CD8-positive, alpha-beta memory T cell (primary cell): ENCODE measurements around the gene EXOC4. TPM values are rescaled to one million over a fixed set of nuclear protein-coding genes. Genes with fewer than 3 reads are reported as not detected.
A peak's percentile ranks its signal among the peaks of the same experiment; 100 is the strongest.

Experiments used
- CTCF ChIA-PET: fragments of 350-600 bp; sonication (Branson Sonifier 250); formaldehyde crosslinking; loops from one replicate; lab custom pipeline; 2021; ENCODE audit warnings: antibody characterized with exemption; lab: Charles Lee
- POLR2A ChIA-PET: fragments of 350-600 bp; sonication (Branson Sonifier 250); formaldehyde crosslinking; loops from one replicate; lab custom pipeline; 2021; ENCODE audit warnings: antibody characterized with exemption; lab: Charles Lee
- DNase-seq, 5 donors: peaks; one replicate each; pipeline versions ENCODE4 v3.0.0 to v3.0.0-alpha.2; 2020 to 2022; ENCODE audit warnings: mixed read lengths in 1 of 5
- H3K27ac ChIP-seq: one replicate; pipeline ENCODE4 v1.7.0; 2013; ENCODE audit warnings: low read depth, mild to moderate bottlenecking, low read length, moderate library complexity
- H3K27me3 ChIP-seq: 2 replicates; pipeline ENCODE4 v1.7.0; 2013; ENCODE audit warnings: low read length, mild to moderate bottlenecking; ENCODE audit not compliant: insufficient read depth, poor library complexity, severe bottlenecking
- H3K36me3 ChIP-seq: 2 replicates; pipeline ENCODE4 v1.7.0; 2013; ENCODE audit warnings: mild to moderate bottlenecking, low read length, moderate library complexity; ENCODE audit not compliant: insufficient read depth
- H3K4me1 ChIP-seq: 2 replicates; pipeline ENCODE4 v1.7.0; 2013; ENCODE audit warnings: mild to moderate bottlenecking, low read length, moderate library complexity; ENCODE audit not compliant: insufficient read depth
- H3K4me3 ChIP-seq: 2 replicates; pipeline ENCODE4 v1.7.0; 2013; ENCODE audit warnings: mild to moderate bottlenecking, low read length
- H3K9me3 ChIP-seq: 2 replicates; pipeline ENCODE4 v1.7.0; 2013; ENCODE audit warnings: mild to moderate bottlenecking, low read length
- H3K27ac Mint-ChIP-seq, 8 donors: one replicate each; pipeline ENCODE4 v1.8.0; 2020 to 2021; ENCODE audit warnings: mixed read lengths in 8 of 8, mild to moderate bottlenecking in 6 of 8, inconsistent platforms in 3 of 8, moderate library complexity in 3 of 8
- H3K27me3 Mint-ChIP-seq, 2 donors: one replicate each; pipeline ENCODE4 v1.8.0; 2020 to 2021; ENCODE audit warnings: mixed read lengths in 2 of 2, mild to moderate bottlenecking in 1 of 2, moderate library complexity in 1 of 2
- H3K36me3 Mint-ChIP-seq, 3 donors: one replicate each; pipeline ENCODE4 v1.8.0; 2020 to 2021; ENCODE audit warnings: mixed read lengths in 3 of 3, inconsistent platforms in 1 of 3, mild to moderate bottlenecking in 1 of 3
- H3K4me1 Mint-ChIP-seq, 3 donors: one replicate each; pipeline ENCODE4 v1.8.0; 2020 to 2021; ENCODE audit warnings: mixed read lengths in 3 of 3, inconsistent platforms in 1 of 3, mild to moderate bottlenecking in 1 of 3
- H3K4me3 Mint-ChIP-seq, 7 donors: one replicate each; pipeline ENCODE4 v1.8.0; 2020 to 2021; ENCODE audit warnings: mixed read lengths in 7 of 7, mild to moderate bottlenecking in 6 of 7, moderate library complexity in 4 of 7, inconsistent platforms in 2 of 7
- H3K9me3 Mint-ChIP-seq, 5 donors: one replicate each; pipeline ENCODE4 v1.8.0; 2020 to 2022; ENCODE audit warnings: mixed read lengths in 5 of 5, mild to moderate bottlenecking in 3 of 5, moderate library complexity in 2 of 5, inconsistent platforms in 1 of 5
- polyA plus RNA-seq: library from polyadenylated mRNA; unstranded; fragments of 300-500 nt; fragmentation: Illumina TruSeq; gene quantifications from one replicate; pipeline ENCODE4 v1.2.3, GENCODE V29; 2021
- total RNA-seq, 2 experiments: library from RNA; stranded (reverse); gene quantifications; one replicate each; pipeline ENCODE4 v1.2.3, GENCODE V29; 2021

Gene EXOC4
- total and polyA plus RNA-seq, 3 experiments from 2014 or later = 34.5 to 53.2 (median 50.3) TPM

DNA sequence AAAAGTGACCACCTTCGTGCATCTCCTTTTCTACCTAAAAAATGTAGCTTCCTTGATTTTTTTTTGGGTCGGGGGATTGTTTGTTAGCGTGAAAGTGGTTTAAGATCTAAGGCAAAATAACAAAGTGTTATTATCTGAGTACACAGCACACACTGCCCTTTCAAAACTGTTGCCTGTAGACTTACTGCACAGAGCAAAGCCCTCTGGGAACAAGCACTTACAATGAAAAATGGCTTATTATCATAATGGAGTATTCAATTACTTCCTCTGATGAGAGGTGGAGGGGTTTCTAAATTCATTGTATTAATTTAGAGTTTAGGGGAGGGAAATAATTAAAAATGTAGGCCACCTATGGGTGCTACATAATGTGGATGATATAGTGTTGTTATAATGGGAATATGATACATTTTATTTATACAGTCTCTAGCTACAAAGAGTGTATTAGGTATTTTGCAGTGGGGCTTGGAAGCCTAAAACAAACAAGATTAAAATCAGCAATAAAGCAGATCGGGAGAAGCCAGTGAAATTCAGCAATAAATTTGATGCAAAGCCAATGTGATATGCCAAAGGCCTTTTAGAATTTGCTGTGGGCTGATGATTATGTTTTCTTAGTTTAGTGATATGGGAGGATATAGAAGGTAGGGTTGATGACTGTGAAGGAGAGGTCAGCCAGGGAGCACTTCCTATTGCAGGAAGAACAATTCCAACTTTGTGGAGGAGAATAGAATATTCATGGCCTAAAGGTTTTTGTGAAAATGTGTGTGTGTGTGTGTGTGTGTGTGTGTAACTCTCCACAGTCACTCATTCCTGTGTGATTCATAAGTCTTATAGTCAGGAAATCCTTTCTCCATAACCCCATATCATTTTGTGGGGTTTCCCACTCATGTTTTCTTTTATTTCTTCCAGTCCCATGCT, 17.7 kb upstream of the EXOC4 start:
- Mint-ChIP-seq H3K36me3 (no peaks in the 10 kb centered on the region), H3K27ac (no peak overlapping the region), H3K27me3 (peaks cover 12 to 27% of the 10 kb centered on the region in 2 donors), H3K4me1 (no peaks in the 10 kb centered on the region), H3K9me3 (no peaks in the 10 kb centered on the region), H3K4me3 (no peak overlapping the region)
- POLR2A ChIA-PET = no interaction called here
- Histone ChIP-seq H3K27ac (no peak overlapping the region), H3K9me3 (no peaks in the 10 kb centered on the region), H3K4me3 (no peak overlapping the region), H3K4me1 (no peaks in the 10 kb centered on the region), H3K36me3 (no peaks in the 10 kb centered on the region), H3K27me3 (peaks cover 3% of the 10 kb centered on the region)
- DNase-seq = no peak
- CTCF ChIA-PET = no interaction called here

DNA sequence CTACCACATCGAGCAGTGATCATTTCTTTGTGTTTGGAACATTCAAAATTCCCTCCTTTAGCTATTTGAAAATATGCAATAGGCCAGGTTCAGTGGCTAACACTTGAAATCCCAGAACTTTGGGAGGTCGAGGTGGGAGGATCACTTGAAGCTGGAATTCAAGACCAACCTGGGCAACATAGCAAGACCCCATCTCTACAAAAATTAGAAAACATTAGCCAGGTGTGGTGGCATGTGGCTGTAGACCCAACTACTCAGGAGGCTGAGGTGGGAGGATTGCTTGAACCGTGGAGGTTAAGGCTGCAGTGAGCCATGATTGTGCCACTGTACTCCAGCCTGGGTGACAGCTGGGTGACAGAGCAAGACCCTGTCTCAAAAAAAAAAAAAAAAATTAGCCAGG, 15.3 kb upstream of the EXOC4 start:
- no peaks in the 10 kb centered on the region for H3K9me3 Mint-ChIP-seq
- H3K27me3 Mint-ChIP-seq = peaks cover 17 to 39% of the 10 kb centered on the region in 2 donors
- ChIA-PET POLR2A (no interaction called here), CTCF (no interaction called here)
- no peaks in the 10 kb centered on the region for H3K36me3 ChIP-seq
- H3K4me1 Mint-ChIP-seq = no peaks in the 10 kb centered on the region
- no peak for DNase-seq
- H3K27ac Mint-ChIP-seq = no peak overlapping the region
- H3K4me3 ChIP-seq = no peak overlapping the region
- H3K9me3 ChIP-seq = no peaks in the 10 kb centered on the region
- no peaks in the 10 kb centered on the region for H3K36me3 Mint-ChIP-seq
- H3K4me3 Mint-ChIP-seq = no peak overlapping the region
- no peaks in the 10 kb centered on the region for H3K4me1 ChIP-seq
- H3K27me3 ChIP-seq = peaks cover 7% of the 10 kb centered on the region
- H3K27ac ChIP-seq = no peak overlapping the region

DNA sequence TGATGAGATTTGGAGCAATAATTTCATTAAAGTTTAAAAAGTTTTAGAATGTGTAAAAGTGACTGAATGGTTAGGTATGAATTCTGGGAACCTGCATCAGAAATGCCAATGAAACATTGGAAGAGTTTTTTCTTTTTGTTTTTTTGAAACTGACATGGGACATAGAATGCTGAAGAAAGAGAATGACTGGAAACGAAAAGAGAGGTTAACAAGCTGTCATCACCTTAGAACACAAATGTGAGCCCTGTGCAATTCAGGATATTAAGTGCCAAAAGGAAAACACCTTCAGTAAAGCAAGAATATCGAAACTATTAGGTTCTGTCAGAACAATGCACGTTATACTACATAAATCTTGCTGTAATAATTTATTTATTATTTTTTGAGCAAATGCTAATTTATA, 12.6 kb upstream of the EXOC4 start:
- Mint-ChIP-seq H3K4me3 (no peak overlapping the region), H3K4me1 (no peaks in the 10 kb centered on the region), H3K9me3 (no peaks in the 10 kb centered on the region), H3K27me3 (peaks cover 18 to 49% of the 10 kb centered on the region in 2 donors), H3K36me3 (no peaks in the 10 kb centered on the region), H3K27ac (no peak overlapping the region)
- H3K36me3 ChIP-seq = no peaks in the 10 kb centered on the region
- H3K4me1 ChIP-seq = no peaks in the 10 kb centered on the region
- ChIA-PET CTCF (no interaction called here), POLR2A (no interaction called here)
- H3K4me3 ChIP-seq = no peak overlapping the region
- no peak overlapping the region for H3K27ac ChIP-seq
- H3K27me3 ChIP-seq = peaks cover 12% of the 10 kb centered on the region
- no peaks in the 10 kb centered on the region for H3K9me3 ChIP-seq
- no peak for DNase-seq

DNA sequence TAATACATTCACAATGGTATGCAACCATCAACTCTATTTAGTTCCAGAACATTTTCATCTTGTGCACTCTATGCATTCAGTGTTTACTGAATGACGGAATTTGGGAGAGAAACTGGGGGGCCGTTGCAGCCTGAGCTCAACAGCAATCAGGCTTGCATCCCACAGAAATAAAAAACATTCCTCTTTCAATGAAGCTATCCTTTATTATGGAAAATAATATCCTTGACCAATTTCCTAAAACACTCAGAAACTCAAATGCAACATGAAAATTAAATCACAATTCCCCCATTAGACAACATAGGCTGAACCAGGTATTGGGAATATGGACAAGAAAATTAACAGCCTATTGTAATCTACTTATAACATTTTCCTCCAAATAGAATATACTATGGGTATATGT, 6.3 kb upstream of the EXOC4 start:
- ChIA-PET CTCF (no interaction called here), POLR2A (no interaction called here)
- Mint-ChIP-seq H3K27ac (no peak overlapping the region), H3K4me1 (no peaks in the 10 kb centered on the region), H3K4me3 (no peak overlapping the region), H3K36me3 (no peaks in the 10 kb centered on the region), H3K9me3 (no peaks in the 10 kb centered on the region), H3K27me3 (peaks cover 13 to 23% of the 10 kb centered on the region in 2 donors)
- no peak for DNase-seq
- no peak overlapping the region for H3K4me3 ChIP-seq
- H3K4me1 ChIP-seq = no peaks in the 10 kb centered on the region
- H3K36me3 ChIP-seq = no peaks in the 10 kb centered on the region
- no peak overlapping the region for H3K27ac ChIP-seq
- H3K27me3 ChIP-seq = peaks cover 5% of the 10 kb centered on the region
- no peaks in the 10 kb centered on the region for H3K9me3 ChIP-seq

DNA sequence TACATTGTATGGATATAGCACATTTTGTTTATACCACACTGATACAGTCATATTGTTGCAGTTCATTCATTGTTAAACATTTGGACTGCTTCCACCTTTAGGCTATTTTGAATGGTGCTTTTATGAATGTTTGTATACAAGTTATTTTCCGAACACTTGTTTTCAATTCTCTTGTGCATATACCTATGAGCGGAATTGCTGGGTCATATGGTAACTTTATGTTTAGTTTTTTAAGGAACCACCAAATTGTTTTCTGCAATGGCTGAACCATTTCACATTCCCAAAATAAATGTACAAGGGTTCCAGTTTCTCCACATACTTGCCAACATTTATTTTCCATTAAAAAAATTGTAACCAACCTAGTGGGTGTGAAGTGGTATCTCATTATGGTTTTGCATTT, 4.0 kb upstream of the EXOC4 start:
- H3K4me1 ChIP-seq = peaks cover 5% of the 10 kb centered on the region
- H3K27me3 Mint-ChIP-seq = peaks cover 0 to 7% of the 10 kb centered on the region in 2 donors

DNA sequence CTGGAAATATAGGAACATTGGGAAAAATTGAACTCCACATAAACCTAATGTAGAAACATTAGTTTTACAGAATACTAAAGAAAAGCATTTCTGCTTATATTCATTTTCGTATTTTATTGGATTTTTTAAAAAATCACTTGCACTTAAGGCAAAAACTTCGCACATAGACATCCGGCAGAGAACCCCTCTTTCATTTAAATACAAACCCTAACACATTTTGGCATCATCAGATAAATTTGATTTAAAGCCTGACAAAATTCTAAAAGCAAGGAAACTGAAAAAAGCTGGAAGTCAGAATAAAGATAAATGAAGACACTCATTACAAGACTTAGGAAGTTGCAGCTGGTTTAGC, 396 bp upstream of the EXOC4 start:
- no peaks in the 10 kb centered on the region for H3K27me3 Mint-ChIP-seq
- Histone ChIP-seq H3K27me3 (no peaks in the 10 kb centered on the region), H3K27ac (no peak overlapping the region), H3K4me1 (peaks cover 11% of the 10 kb centered on the region), H3K36me3 (no peaks in the 10 kb centered on the region), H3K9me3 (no peaks in the 10 kb centered on the region), H3K4me3 (no peak overlapping the region)
- peak overlapping the region; percentile 94 to 99 (median 96) for H3K4me3 Mint-ChIP-seq
- no peak for DNase-seq
- peak overlapping the region in 6 of 8 donors; percentile 75 to 98 (median 97) for H3K27ac Mint-ChIP-seq
- peaks cover 39 to 50% (median 45%) of the 10 kb centered on the region in 3 donors for H3K4me1 Mint-ChIP-seq
- POLR2A ChIA-PET = interaction anchor here (1.8 kb wide), 1 partner anchor 171 kb away, joined by 8 read pairs; the partner anchor contains the start of gene CHCHD3
- CTCF ChIA-PET = no interaction called here
- no peaks in the 10 kb centered on the region for H3K9me3 Mint-ChIP-seq
- H3K36me3 Mint-ChIP-seq = peaks cover 0 to 10% (median 3%) of the 10 kb centered on the region in 3 donors

More for the DNA sequence above, 4.0 kb upstream of the EXOC4 start:
- Mint-ChIP-seq H3K4me3 (no peak overlapping the region), H3K9me3 (no peaks in the 10 kb centered on the region), H3K36me3 (peaks cover 0 to 6% (median 0%) of the 10 kb centered on the region in 3 donors), H3K4me1 (peaks cover 13 to 15% (median 14%) of the 10 kb centered on the region in 3 donors), H3K27ac (no peak overlapping the region)
- Histone ChIP-seq H3K27ac (no peak overlapping the region), H3K36me3 (no peaks in the 10 kb centered on the region), H3K27me3 (no peaks in the 10 kb centered on the region), H3K9me3 (no peaks in the 10 kb centered on the region), H3K4me3 (no peak overlapping the region)
- DNase-seq = no peak
- ChIA-PET POLR2A (no interaction called here), CTCF (no interaction called here)

DNA sequence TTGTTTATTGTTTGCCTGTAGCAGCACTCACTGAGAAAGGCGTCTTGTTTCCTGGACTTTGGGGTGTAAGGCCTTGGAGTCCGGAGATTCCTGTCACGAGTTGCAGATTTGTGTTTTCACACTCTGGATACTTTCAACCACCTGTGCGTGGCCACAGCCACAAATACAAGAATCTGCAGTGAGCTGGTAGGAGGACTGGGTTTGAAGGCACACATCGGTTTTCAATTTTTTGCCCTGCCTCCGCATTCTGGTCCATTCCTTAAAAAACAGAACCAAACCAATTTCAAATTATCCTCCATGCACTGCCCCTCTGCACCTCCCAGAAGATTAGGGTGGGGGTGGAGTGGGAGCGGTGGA, 619 bp downstream of the EXOC4 start:
- Mint-ChIP-seq H3K36me3 (peaks cover 0 to 10% (median 3%) of the 10 kb centered on the region in 3 donors), H3K4me3 (peak overlapping the region; percentile 94 to 99 (median 96)), H3K9me3 (no peaks in the 10 kb centered on the region), H3K4me1 (peaks cover 46 to 61% (median 55%) of the 10 kb centered on the region in 3 donors), H3K27me3 (no peaks in the 10 kb centered on the region), H3K27ac (peak overlapping the region; percentile 75 to 100 (median 97))
- DNase-seq = peak in 2 of 5 donors; percentile 5 to 50
- no peaks in the 10 kb centered on the region for H3K27me3 ChIP-seq
- H3K36me3 ChIP-seq = no peaks in the 10 kb centered on the region
- H3K4me3 ChIP-seq = peak overlapping the region; percentile 73
- ChIA-PET CTCF (no interaction called here), POLR2A (interaction anchor here (1.8 kb wide), 1 partner anchor 172 kb away, joined by 8 read pairs; the partner anchor contains the start of gene CHCHD3)
- H3K4me1 ChIP-seq = peaks cover 11% of the 10 kb centered on the region
- no peaks in the 10 kb centered on the region for H3K9me3 ChIP-seq
- H3K27ac ChIP-seq = peak overlapping the region; percentile 90

DNA sequence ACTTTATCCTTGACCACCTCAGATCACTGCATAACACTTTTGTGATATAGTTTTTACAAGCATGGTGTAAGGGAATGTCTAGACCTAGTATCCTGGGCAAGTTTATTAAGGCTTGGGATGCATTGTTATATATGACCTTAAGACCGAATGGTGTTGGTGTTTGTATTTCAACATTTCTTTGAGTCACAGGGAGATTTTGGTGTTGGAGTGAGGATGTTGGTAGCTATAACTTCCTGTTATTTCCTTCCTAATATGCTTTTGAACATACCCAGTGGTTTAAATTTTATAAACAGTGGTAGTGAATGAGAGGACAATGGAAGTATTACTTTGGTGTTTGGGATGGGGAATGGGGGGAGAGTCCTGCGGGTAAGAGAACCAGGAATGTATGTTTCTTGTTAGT, 2.6 kb downstream of the EXOC4 start:
- no peaks in the 10 kb centered on the region for H3K27me3 Mint-ChIP-seq
- H3K27me3 ChIP-seq = no peaks in the 10 kb centered on the region
- H3K27ac Mint-ChIP-seq = peak overlapping the region in 1 of 8 donors; percentile 17
- no peaks in the 10 kb centered on the region for H3K9me3 ChIP-seq
- POLR2A ChIA-PET = no interaction called here
- H3K27ac ChIP-seq = no peak overlapping the region
- peaks cover 49 to 67% (median 64%) of the 10 kb centered on the region in 3 donors for H3K4me1 Mint-ChIP-seq
- no peaks in the 10 kb centered on the region for H3K9me3 Mint-ChIP-seq
- no peak overlapping the region for H3K4me3 ChIP-seq
- peaks cover 0 to 10% (median 3%) of the 10 kb centered on the region in 3 donors for H3K36me3 Mint-ChIP-seq
- DNase-seq = no peak
- H3K4me1 ChIP-seq = peaks cover 11% of the 10 kb centered on the region
- H3K36me3 ChIP-seq = no peaks in the 10 kb centered on the region
- peak overlapping the region in 2 of 7 donors; percentile 76 to 95 for H3K4me3 Mint-ChIP-seq
- CTCF ChIA-PET = no interaction called here
